Adipose tissue (tissue), 3 donors: ENCODE measurements around the gene PSMD3. TPM values are rescaled to one million over a fixed set of nuclear protein-coding genes. Genes with fewer than 3 reads are reported as not detected.

Experiments
- H3K27ac ChIP-seq: one replicate; pipeline ENCODE4 v1.5.1; 2013; ENCODE audit warnings: low read depth, low read length
- whole genome bisulfite sequencing, 3 donors: extraction: QIAGEN DNeasy Blood & Tissue Kit; methylation state at CpG; one replicate each; pipeline ENCODE4 v1.1.7; 2013; 5-methylcytosine and 5-hydroxymethylcytosine counted together
- polyA plus RNA-seq, 3 donors: library from polyadenylated mRNA; stranded (reverse); fragments of 200-250 nt; gene quantifications; one replicate each; pipeline ENCODE4 v1.2.3, GENCODE V29; 2013
- donor health status: healthy with polysubstance abuse.
- donor health status: Bipolar disorder and iron deficiency.
- donor health status: healthy.

The PSMD3 gene
- polyA plus RNA-seq, 3 donors: 42.6 to 81.7 (median 54.8) TPM

DNA sequence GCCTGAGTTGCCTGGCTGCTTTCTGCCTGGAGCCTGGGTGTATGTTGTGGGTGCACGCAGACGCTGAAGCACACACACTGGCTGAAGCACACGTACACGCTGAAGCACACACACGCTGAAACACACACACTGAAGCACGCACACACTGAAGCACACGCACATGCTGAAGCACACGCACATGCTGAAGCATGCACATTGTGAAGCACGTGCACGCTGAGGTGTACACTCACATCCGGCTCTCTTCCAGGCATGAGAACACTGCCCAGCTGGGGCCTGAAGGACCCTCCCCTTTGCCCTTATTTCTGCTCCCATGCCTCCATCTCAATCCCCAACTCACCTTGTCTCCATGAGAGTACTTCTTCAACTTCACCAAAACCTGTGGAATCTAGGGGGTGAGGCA is 51.1 kb downstream of the PSMD3 start:
- WGBS, 3 donors: 49 to 95% (median 94%) methylated on average over 11 of the region's 11 CpGs
- no peak overlapping the region for H3K27ac ChIP-seq

DNA sequence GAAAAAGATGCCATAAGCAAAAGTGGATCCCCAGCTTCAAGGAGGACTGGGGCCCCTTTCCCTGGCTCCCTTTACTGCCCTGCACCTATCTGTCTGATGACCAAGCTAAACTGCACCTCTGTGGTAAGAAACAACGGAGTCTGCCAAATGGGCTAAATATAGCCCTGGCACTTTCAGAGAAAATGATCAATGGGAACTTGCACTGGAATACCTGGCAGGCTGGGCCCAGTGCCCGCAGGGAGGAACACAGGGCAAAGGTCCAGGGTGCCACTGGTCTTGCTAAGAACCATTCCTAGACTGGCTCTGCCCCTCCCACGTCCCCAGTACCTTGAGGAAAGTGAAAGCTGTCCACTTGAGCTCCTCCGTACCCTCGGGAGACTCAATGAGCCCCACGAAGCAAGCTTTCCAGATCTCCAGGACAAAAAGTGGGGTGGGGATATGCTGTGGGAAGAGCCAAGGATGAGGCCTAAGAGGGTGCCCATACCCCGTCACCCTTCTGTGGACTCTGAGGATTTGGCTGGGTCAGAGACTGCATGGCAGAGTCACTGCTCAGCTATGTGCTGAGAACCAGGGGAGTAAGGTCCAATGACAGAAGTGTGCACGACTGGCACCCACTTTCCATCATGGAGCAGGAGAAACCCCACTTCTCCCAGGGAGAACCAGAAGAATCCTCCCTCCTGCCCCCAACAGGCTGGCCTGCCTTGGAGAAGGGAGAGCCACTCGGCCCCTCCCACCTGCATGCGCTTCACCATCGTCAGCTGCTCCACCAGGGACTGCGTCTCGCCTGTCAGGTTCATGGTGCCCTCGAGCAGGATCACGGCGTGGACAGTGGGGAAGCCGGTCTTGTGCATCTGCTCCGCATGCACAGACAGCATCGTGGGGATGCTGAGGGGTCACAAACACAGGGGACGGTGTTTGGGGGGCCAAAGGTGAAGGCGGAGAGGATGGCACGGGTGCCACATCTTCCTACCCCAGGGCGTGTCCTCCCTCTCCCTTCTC is 52.0 kb downstream of the PSMD3 start:
- no peak overlapping the region for H3K27ac ChIP-seq
- 53 to 91% (median 89%) methylated on average over 23 of the region's 23 CpGs for WGBS, 3 donors

DNA sequence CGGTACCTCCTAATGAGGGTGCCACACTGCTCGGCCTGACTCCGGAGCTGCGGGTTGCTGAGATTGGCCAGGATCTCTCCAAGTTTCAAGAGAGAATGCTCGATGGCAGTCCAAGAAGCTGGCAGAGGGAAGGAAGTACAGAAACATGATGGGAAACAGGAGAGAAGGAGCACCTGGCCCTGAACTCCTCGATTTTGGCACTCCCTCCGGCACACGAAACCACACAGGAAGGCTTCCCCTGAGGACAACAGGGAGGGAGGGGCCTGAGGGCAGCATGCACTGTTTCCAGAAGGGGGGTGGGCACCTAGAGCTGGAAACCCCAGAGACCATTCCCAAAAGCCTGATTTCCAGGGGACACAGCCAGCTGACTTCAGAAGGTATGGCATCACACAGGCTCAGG is 52.7 kb downstream of the PSMD3 start:
- H3K27ac ChIP-seq: no peak overlapping the region
- 26 to 92% (median 87%) methylated on average over 8 of the region's 8 CpGs for WGBS, 3 donors

DNA sequence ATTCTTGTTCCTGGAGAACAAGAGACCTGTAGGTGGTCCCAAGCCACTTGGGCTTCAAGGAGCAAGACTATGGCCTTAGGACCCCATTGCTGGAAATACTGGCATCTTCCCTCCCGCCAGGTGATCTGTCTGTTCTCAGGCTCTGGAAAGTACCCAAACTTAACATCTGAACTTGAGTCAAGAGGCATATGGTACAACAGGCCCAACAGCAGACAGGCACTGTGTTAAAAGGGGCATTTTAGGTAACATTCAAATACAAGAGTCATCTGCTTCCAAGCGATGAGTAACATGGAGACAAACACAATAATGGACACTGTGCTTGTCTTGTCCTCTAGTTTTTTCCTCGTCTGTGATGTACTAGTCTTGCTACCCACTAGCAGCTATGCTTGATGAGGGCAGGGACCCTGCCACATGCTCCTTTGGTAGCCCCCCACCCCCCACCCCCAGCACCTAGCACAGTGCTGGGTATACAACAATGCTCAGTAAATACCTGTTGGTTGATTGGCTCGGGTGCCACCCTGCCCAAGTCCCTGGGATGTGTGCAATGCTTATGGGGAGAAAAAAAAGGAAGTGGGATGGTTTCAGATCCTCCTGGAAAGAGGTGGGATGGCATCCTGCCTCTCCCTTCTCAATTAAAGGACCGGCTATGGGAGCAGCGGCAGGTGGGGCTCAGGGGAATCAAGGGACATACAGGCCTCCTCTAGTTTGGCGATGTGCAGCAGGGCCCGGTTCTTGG is 54.0 kb downstream of the PSMD3 start:
- WGBS, 3 donors: 74 to 81% (median 78%) methylated on average over 8 of the region's 8 CpGs
- no peak overlapping the region for H3K27ac ChIP-seq

DNA sequence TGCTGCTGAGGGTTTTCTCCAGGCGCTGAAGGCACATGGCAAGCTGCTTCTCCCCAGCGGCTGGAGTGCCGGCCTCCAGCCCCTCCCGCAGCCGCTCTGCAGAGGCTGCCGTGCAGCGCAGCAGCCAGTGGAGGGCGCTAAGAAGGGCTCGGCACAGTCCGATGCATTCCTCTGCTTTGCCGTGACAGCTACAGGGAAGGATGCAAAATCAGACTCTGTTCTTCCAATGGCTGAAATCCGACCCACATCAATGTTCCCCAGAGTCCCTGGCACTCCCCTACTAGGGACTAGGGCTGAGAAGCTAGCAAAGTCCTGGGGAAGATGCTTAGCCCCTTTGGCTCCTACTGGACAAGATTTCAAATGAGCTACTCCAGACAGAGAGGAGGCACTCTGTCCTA is 54.6 kb downstream of the PSMD3 start:
- no peak overlapping the region for H3K27ac ChIP-seq
- WGBS, 3 donors: 25 to 63% (median 61%) methylated on average over 12 of the region's 12 CpGs

DNA sequence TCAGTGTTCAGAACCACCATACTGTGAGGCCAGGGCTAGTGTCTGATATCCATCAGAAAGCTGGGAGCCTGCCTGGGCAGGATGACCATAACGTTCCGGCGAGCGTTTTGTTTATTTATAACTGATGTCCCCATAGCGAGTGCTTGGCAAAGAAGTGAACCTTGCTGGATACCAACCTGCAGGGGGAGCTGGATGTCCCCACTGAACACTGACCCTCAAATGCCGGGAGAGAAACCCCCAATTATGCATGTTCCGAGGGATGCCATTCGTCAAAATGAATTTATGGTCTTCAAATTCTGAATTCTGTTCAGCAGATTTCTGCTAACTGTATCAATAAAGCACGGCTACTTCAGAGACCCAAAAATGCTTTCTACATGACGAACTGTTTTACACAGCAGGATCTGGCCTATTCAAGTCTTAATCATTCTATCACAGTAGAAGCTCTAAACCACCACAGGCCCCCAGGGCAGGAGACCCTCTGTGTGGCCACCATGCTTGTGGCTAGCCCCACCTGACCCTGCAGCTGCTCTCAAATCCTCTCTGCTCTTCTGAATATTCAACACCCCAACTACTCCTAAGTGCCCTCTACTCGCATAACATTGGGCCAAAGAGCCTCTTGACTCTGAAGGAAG is 58.4 kb downstream of the PSMD3 start:
- H3K27ac ChIP-seq: no peak overlapping the region
- WGBS, 3 donors: 30 to 39% (median 33%) methylated on average over 11 of the region's 11 CpGs

DNA sequence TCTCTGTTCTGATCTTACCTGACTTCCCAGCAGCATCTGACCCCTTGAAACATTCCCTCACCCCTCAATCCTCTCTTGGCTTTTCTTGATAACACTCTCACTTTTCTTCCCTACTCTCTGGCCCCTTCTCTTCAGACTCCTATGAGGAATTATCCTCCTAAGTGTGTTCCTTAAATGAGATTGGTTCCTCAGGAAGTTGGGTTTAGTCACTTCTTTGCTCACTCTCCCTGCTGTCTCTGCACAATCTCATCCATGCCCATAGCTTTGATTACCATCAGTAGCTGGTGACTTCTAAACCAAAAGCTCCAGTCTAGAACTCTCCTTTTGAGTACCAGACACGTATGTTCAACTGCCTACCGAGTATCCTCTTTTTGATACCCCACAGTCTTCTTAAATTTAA is 60.6 kb downstream of the PSMD3 start:
- H3K27ac ChIP-seq: no peak overlapping the region
- WGBS, 3 donors: 78 to 95% (median 94%) methylated on average over 2 of the region's 2 CpGs

Other genes with a start within 250 kb of the PSMD3 start
- gene GRB7, start 242.9 kb upstream of the PSMD3 start, polyA plus RNA-seq: 10 to 100 TPM in 1 of 3 donors, 1 to 10 TPM in 1, under 1 TPM in 1; 0.34 to 29.6 (median 2.8) TPM
- gene IKZF3, start 116.5 kb upstream of the PSMD3 start, polyA plus RNA-seq: under 1 TPM; 0.29 to 0.62 (median 0.34) TPM
- not detected for gene ZPBP2, start 112.6 kb upstream of the PSMD3 start, polyA plus RNA-seq
- 10 to 100 TPM in 2 of 3 donors, 1 to 10 TPM in 1; 3.8 to 24.1 (median 21.4) TPM for gene GSDMB, start 62.2 kb upstream of the PSMD3 start, polyA plus RNA-seq
- 100 to 1,000 TPM in 2 of 3 donors, 10 to 100 TPM in 1; 60.2 to 215 (median 188) TPM for gene ORMDL3, start 53.2 kb upstream of the PSMD3 start, polyA plus RNA-seq
- not detected for gene LRRC3C, start 53.1 kb upstream of the PSMD3 start, polyA plus RNA-seq
- gene GSDMA, start 17.8 kb upstream of the PSMD3 start, polyA plus RNA-seq: under 1 TPM; 0.14 to 0.91 (median 0.22) TPM
- 10 to 100 TPM in 1 of 3 donors, 1 to 10 TPM in 1, under 1 TPM in 1; 0.75 to 91.0 (median 4.4) TPM for gene CSF3, start 34.6 kb downstream of the PSMD3 start, polyA plus RNA-seq
- gene MED24, start 73.6 kb downstream of the PSMD3 start, polyA plus RNA-seq: 10 to 100 TPM; 29.2 to 55.6 (median 41.2) TPM
- gene THRA, start 82.2 kb downstream of the PSMD3 start, polyA plus RNA-seq: 10 to 100 TPM; 22.5 to 64.0 (median 60.6) TPM
- 10 to 100 TPM in 2 of 3 donors, 1 to 10 TPM in 1; 7.3 to 20.7 (median 15.0) TPM for gene NR1D1, start 119.8 kb downstream of the PSMD3 start, polyA plus RNA-seq
- gene MSL1, start 141.2 kb downstream of the PSMD3 start, polyA plus RNA-seq: 10 to 100 TPM; 33.8 to 88.4 (median 62.1) TPM
- gene CASC3, start 159.7 kb downstream of the PSMD3 start, polyA plus RNA-seq: 10 to 100 TPM; 28.0 to 62.2 (median 43.2) TPM
- gene RAPGEFL1, start 196.7 kb downstream of the PSMD3 start, polyA plus RNA-seq: 1 to 10 TPM; 4.0 to 5.8 (median 4.5) TPM
- gene WIPF2, start 238.5 kb downstream of the PSMD3 start, polyA plus RNA-seq: 1 to 10 TPM; 6.3 to 9.0 (median 8.0) TPM